GM12878 (cell line): ENCODE results near the gene VGLL4.

Experiments
- EZH2 ChIP-seq: IDR thresholded peaks from 2 replicates; pipeline ENCODE4 v1.6.1; 2012; ENCODE audit warnings: low read depth, mild to moderate bottlenecking, control low read depth, inconsistent platforms, low read length, borderline replicate concordance; ENCODE audit not compliant: control insufficient read depth
- MYC ChIP-seq: IDR thresholded peaks from 2 replicates; pipeline ENCODE4 v1.6.1; 2011; ENCODE audit warnings: mild to moderate bottlenecking, low read length, moderate library complexity, inconsistent platforms; ENCODE audit not compliant: insufficient read depth, insufficient replicate concordance, insufficient read length, severe bottlenecking
- POLR2A ChIP-seq: IDR thresholded peaks from 2 replicates; pipeline ENCODE4 v1.6.1; 2011; ENCODE audit warnings: low read depth, mild to moderate bottlenecking, low read length
- POLR2AphosphoS5 ChIP-seq: IDR thresholded peaks from 2 replicates; pipeline ENCODE4 v1.6.1; 2011; ENCODE audit warnings: mild to moderate bottlenecking, low read length, inconsistent platforms
- RAD21 ChIP-seq: IDR thresholded peaks from 2 replicates; pipeline ENCODE4 v1.6.1; 2011; ENCODE audit warnings: mild to moderate bottlenecking, low read depth, low read length, moderate library complexity; ENCODE audit not compliant: insufficient read depth
- STAT3 ChIP-seq: IDR thresholded peaks from 2 replicates; pipeline ENCODE4 v1.6.1; 2011; ENCODE audit warnings: low read depth, low read length, improper control_type of control experiment
- TCF12 ChIP-seq: IDR thresholded peaks from 2 replicates; pipeline ENCODE4 v1.6.1; 2011; ENCODE audit warnings: low read depth, mild to moderate bottlenecking, low read length
- TF ChIP-seq, protein P1 (sequence below), 3 experiments: IDR thresholded peaks in 2 of 3; conservative IDR thresholded peaks in 1 of 3; 2 replicates each; pipeline ENCODE4 v1.5.1; 2011; ENCODE audit warnings: low read depth in 3 of 3, low read length in 3 of 3, mild to moderate bottlenecking in 3 of 3, control low read depth in 2 of 3, moderate library complexity in 2 of 3, inconsistent platforms in 1 of 3, mixed read lengths in 1 of 3; ENCODE audit not compliant: control insufficient read depth in 2 of 3, insufficient read depth in 1 of 3; ENCODE audit errors: extremely low read depth in 1 of 3
- TF ChIP-seq, protein P2 (sequence below): fragments of 450-650 bp; formaldehyde crosslinking; IDR thresholded peaks from 2 replicates; pipeline ENCODE4 v1.5.0; 2022; ENCODE audit warnings: mild to moderate bottlenecking, missing genetic modification characterization
- TF ChIP-seq, protein P3 (sequence below): fragments of 450-650 bp; IDR thresholded peaks from 2 replicates; pipeline ENCODE4 v1.6.1; 2017; ENCODE audit warnings: antibody characterized with exemption, mild to moderate bottlenecking, moderate library complexity

DNA sequence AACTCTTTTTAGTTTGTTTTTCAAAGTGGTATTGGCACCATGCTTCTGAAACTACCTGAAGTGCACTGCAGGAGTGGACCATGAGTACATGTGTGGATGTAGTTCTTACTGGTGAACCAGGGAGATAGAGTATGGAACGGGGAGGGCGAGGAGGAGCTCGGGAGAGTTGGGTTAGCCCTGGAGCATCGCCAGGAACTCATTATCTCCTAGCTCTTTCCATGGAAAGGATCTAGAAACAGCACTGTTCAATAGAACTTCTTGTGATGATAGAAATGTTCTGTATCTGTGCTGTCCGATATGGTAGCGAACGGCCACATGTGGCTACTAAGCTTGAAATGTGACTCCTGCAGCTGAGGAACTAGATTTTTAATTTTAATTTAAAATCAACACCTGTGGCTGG is 47.3 kb downstream of the VGLL4 start:
- no peak for TF ChIP-seq STAT3
- no peak for TF ChIP-seq POLR2A
- no peak for TF ChIP-seq MYC
- TF ChIP-seq, protein P1, sequence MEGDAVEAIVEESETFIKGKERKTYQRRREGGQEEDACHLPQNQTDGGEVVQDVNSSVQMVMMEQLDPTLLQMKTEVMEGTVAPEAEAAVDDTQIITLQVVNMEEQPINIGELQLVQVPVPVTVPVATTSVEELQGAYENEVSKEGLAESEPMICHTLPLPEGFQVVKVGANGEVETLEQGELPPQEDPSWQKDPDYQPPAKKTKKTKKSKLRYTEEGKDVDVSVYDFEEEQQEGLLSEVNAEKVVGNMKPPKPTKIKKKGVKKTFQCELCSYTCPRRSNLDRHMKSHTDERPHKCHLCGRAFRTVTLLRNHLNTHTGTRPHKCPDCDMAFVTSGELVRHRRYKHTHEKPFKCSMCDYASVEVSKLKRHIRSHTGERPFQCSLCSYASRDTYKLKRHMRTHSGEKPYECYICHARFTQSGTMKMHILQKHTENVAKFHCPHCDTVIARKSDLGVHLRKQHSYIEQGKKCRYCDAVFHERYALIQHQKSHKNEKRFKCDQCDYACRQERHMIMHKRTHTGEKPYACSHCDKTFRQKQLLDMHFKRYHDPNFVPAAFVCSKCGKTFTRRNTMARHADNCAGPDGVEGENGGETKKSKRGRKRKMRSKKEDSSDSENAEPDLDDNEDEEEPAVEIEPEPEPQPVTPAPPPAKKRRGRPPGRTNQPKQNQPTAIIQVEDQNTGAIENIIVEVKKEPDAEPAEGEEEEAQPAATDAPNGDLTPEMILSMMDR (IDR thresholded peaks at IDR 0.05 in 2 of 3, conservative IDR thresholded peaks at IDR 0.05 in 1 of 3; ENCODE audit: control insufficient read depth in 2 of 3, extremely low read depth in 1 of 3, insufficient read depth in 1 of 3, low read depth in 3 of 3, low read length in 3 of 3): no peak
- TF ChIP-seq POLR2AphosphoS5: no peak
- TF ChIP-seq EZH2: no peak
- TF ChIP-seq, protein P2, sequence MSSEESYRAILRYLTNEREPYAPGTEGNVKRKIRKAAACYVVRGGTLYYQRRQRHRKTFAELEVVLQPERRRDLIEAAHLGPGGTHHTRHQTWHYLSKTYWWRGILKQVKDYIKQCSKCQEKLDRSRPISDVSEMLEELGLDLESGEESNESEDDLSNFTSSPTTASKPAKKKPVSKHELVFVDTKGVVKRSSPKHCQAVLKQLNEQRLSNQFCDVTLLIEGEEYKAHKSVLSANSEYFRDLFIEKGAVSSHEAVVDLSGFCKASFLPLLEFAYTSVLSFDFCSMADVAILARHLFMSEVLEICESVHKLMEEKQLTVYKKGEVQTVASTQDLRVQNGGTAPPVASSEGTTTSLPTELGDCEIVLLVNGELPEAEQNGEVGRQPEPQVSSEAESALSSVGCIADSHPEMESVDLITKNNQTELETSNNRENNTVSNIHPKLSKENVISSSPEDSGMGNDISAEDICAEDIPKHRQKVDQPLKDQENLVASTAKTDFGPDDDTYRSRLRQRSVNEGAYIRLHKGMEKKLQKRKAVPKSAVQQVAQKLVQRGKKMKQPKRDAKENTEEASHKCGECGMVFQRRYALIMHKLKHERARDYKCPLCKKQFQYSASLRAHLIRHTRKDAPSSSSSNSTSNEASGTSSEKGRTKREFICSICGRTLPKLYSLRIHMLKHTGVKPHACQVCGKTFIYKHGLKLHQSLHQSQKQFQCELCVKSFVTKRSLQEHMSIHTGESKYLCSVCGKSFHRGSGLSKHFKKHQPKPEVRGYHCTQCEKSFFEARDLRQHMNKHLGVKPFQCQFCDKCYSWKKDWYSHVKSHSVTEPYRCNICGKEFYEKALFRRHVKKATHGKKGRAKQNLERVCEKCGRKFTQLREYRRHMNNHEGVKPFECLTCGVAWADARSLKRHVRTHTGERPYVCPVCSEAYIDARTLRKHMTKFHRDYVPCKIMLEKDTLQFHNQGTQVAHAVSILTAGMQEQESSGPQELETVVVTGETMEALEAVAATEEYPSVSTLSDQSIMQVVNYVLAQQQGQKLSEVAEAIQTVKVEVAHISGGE (CRISPR knock-in tag): no peak
- TF ChIP-seq, protein P3, sequence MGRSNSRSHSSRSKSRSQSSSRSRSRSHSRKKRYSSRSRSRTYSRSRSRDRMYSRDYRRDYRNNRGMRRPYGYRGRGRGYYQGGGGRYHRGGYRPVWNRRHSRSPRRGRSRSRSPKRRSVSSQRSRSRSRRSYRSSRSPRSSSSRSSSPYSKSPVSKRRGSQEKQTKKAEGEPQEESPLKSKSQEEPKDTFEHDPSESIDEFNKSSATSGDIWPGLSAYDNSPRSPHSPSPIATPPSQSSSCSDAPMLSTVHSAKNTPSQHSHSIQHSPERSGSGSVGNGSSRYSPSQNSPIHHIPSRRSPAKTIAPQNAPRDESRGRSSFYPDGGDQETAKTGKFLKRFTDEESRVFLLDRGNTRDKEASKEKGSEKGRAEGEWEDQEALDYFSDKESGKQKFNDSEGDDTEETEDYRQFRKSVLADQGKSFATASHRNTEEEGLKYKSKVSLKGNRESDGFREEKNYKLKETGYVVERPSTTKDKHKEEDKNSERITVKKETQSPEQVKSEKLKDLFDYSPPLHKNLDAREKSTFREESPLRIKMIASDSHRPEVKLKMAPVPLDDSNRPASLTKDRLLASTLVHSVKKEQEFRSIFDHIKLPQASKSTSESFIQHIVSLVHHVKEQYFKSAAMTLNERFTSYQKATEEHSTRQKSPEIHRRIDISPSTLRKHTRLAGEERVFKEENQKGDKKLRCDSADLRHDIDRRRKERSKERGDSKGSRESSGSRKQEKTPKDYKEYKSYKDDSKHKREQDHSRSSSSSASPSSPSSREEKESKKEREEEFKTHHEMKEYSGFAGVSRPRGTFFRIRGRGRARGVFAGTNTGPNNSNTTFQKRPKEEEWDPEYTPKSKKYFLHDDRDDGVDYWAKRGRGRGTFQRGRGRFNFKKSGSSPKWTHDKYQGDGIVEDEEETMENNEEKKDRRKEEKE: no peak
- TF ChIP-seq RAD21: no peak
- TF ChIP-seq TCF12: no peak
